Epithelial cell of proximal tubule (primary cell): ENCODE measurements around the gene SOHLH1. TPM values are rescaled to one million over a fixed set of nuclear protein-coding genes. Genes with fewer than 3 reads are reported as not detected.

Experiments
- DNase-seq: peaks from one replicate; pipeline ENCODE4 v3.0.0-alpha.2; 2011; ENCODE audit warnings: low read depth
- H3K4me3 ChIP-seq: 2 replicates; pipeline ENCODE4 v1.5.1; 2011; ENCODE audit warnings: low read depth, mild to moderate bottlenecking, low read length
- total RNA-seq: library from RNA; depleted of rRNA; stranded (reverse); fragments of >200 nt; gene quantifications from 2 replicates; pipeline ENCODE4 v1.2.3, GENCODE V29; 2015
- TF ChIP-seq, protein P1 (sequence below): conservative IDR thresholded peaks from 2 replicates; pipeline ENCODE4 v1.5.1; 2012; ENCODE audit warnings: low read depth, mild to moderate bottlenecking, low read length

Gene SOHLH1
- total RNA-seq, 1 donor from 2014 or later = not detected

DNA sequence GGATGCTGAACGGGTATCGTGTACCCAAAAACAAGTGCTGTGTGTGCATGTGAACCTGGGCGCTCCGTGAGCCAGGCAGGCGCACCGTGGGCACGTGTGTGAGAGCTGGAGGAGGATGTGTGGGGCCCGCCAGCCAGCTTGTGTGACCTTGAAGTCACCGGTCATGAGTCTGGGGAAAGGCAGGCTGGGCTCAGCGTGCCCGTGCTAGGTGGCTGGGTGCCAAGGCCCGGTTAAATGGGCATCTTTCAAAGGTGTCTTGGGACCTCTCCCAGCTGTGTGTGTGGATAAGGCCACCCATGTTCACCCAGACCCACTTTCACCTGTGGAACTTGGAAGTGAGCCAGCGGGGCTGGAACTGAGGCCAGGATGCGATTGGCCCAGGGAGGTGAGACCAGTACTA lies 6.1 kb upstream of the SOHLH1 start:
- H3K4me3 ChIP-seq = no peak overlapping the region
- DNase-seq = no peak
- TF ChIP-seq, protein P1, sequence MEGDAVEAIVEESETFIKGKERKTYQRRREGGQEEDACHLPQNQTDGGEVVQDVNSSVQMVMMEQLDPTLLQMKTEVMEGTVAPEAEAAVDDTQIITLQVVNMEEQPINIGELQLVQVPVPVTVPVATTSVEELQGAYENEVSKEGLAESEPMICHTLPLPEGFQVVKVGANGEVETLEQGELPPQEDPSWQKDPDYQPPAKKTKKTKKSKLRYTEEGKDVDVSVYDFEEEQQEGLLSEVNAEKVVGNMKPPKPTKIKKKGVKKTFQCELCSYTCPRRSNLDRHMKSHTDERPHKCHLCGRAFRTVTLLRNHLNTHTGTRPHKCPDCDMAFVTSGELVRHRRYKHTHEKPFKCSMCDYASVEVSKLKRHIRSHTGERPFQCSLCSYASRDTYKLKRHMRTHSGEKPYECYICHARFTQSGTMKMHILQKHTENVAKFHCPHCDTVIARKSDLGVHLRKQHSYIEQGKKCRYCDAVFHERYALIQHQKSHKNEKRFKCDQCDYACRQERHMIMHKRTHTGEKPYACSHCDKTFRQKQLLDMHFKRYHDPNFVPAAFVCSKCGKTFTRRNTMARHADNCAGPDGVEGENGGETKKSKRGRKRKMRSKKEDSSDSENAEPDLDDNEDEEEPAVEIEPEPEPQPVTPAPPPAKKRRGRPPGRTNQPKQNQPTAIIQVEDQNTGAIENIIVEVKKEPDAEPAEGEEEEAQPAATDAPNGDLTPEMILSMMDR = no peak

DNA sequence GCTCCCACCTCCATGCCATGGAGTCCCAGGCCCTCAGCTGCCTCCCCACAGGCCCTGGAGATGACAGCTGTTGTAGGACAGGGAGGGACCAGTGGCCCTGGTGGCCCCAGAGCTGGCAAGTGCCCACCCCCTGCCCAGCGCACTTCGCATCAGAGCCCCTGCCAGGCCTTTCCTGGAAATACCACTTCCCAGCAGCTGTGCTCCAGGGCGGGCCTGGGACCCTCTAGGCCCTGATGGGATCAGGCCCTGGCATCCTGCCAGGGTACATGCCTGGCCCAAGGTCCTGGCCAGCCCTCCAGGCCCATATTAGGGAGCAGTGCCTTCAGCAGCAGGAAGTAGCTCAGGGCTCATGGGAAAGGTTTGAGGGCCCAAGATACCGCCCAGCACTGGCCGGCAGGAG lies 5.2 kb upstream of the SOHLH1 start:
- no peak overlapping the region for H3K4me3 ChIP-seq
- TF ChIP-seq, protein P1 = no peak

DNA sequence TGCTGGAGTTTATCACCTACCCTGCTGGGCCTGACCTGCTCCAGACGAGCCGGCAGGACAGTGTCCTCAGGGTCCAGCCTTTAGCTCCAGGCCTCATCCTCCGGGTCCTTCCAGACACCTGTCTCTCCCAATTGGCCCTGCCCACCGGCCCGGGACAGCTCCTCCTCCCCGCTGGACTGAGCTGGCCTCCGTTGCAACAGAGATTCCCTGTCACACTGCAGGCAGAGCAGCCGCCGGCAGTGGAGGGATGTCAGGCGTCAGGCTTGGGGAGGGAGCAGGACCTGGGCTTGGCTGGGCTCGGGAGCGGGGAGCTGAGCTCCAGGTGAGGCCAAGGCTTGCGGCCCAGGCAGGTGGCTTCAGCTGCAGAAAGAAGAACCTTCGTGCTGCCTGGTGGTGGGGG lies 4.4 kb upstream of the SOHLH1 start:
- H3K4me3 ChIP-seq = no peak overlapping the region
- TF ChIP-seq, protein P1 = no peak
- DNase-seq = no peak

More for the DNA sequence above, 5.2 kb upstream of the SOHLH1 start:
- DNase-seq = no peak

DNA sequence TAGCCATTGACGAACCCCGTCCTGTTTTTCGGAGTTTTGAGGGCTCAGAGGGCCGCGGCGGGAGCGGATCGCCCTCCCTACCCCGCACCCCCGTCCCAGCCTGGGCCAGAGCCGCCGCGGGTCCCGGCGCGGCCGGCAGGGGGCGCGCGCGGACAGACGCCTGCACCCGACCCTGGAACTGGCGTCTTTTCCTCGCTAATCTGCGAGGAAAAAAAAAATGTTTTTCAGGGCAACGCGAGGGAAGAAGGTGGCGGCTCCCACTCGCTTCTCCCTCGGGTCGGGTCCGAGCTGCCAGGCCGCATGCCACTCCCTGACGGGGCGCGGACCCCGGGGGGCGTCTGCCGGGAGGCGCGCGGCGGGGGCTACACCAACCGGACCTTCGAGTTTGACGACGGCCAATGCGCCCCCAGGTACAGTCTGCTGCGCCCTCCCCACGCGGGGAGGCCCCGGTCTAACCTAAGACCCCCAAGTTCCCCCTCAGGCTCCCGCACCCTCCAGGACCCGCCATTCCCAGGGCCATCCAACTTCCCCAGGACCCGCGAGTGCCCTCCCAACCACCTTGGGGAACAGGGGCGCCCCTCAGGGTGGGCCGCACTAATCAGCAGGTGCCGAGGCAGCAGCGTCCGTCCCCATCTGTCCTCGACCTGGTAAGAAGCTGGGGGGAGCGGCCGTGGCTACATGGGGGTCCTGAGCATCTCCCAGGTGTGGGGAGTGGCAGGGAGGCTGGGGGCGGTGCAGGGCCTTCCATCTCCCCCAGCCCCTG lies 2.9 kb upstream of the SOHLH1 start, which contains the start of gene KCNT1:
TSS of gene KCNT1 (plus strand) at position 227 of the 763 bp plus-strand sequence. CDS start at position 301, 74 bp downstream.
- no peak within 1 kb of the TSS for H3K4me3 ChIP-seq
- TF ChIP-seq, protein P1 = peak; percentile 79
- no peak for DNase-seq

DNA sequence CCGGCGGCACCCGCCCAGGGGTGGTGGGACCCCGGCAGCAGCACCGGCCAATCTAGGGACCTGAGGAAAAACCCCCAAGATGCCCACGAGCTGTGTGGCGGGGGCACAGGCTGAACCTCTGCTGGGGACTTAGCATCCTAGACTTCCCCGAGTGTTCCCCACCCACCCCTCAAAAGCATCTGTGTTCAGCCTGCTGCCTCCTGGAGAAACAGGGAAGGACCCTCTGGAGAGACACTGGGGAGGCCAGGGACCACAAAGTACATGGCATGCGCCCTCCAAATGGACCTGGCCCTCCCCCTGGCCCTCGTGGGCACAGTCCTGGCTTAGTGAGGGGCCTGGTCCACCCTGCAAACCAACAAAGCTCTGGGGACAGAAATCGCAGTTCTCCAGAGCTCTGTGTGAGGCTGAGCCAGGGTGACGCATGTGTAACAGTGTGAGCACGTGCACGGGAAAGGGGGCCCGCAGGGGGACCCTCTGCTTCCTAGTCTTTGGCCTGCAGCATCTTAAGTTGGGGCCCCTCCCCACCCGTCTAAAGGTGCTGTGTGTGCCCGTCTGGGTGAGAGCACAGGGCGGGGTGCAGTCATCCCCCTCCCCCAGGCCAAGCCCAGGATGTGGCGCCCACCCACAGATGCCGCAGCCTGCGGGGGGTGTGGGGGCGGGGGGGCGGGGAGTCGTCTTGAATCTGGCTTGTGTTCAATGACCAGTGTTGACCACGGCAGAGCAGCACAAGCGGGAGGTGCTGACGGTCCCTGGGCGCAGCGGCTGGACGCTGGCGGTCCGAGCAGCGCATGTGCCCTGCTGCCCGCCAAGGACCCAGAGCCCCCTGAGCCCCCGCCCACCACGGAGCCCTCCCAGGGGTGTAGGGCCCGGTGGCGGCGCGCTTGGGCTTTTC lies 2.0 kb upstream of the SOHLH1 start:
- TF ChIP-seq, protein P1 = no peak
- no peak overlapping the region for H3K4me3 ChIP-seq
- DNase-seq = no peak

DNA sequence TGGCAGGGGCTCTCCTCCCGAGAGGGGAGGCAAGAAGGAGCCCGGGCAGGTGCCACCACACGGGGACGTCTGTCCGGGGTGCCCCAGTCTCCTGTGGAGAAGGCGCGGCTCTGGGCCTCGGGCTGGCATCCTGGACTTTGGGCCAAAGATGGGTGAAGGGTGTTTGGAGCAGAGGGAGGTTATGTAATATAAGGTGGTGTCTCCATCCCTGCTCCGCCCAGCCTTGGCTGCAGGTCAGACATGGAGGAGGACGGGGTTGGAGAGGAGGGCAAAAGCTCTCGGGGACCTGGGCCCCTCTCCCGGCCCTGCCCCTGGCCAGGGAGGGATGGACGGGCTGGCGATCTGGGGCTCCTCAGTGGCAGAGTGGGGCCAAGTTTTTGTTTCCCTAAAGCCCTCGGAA lies 1.2 kb upstream of the SOHLH1 start:
- TF ChIP-seq, protein P1 = no peak
- DNase-seq = no peak
- H3K4me3 ChIP-seq = no peak overlapping the region
